Measurements from ENCODE around the gene SLC25A2.

DNA sequence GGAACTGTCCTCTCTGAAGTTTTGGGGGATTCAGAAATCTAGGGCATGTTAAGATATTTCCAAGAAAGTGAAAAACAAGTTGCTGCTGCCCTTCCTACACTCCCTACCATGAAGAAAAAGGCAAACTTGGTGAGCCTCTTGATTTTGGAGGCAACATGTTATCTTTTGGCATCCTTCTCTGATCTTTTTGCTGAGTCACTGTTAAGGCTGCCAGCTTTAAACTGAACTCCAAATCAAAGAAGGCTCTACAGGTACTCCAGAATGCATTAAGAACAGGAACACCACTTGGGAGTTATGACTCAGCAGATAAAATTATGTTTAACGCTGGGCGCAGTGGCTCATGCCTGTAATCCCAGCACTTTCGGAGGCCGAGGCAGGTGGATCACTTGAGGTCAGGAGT, 34.7 kb downstream of the SLC25A2 start:
- TF ChIP-seq, protein P1, sequence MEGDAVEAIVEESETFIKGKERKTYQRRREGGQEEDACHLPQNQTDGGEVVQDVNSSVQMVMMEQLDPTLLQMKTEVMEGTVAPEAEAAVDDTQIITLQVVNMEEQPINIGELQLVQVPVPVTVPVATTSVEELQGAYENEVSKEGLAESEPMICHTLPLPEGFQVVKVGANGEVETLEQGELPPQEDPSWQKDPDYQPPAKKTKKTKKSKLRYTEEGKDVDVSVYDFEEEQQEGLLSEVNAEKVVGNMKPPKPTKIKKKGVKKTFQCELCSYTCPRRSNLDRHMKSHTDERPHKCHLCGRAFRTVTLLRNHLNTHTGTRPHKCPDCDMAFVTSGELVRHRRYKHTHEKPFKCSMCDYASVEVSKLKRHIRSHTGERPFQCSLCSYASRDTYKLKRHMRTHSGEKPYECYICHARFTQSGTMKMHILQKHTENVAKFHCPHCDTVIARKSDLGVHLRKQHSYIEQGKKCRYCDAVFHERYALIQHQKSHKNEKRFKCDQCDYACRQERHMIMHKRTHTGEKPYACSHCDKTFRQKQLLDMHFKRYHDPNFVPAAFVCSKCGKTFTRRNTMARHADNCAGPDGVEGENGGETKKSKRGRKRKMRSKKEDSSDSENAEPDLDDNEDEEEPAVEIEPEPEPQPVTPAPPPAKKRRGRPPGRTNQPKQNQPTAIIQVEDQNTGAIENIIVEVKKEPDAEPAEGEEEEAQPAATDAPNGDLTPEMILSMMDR (IDR thresholded peaks at IDR 0.05) = no peak
- TF ChIP-seq POLR2A (IDR thresholded peaks at IDR 0.05) = no peak
